ENCODE measurements around the gene ENTREP3. TPM values are rescaled to one million over a fixed set of nuclear protein-coding genes. Genes with fewer than 3 reads are reported as not detected.

ENTREP3 gene
- total and polyA plus RNA-seq, 2 experiments from 2014 or later = 8.8 to 27.1 TPM

DNA sequence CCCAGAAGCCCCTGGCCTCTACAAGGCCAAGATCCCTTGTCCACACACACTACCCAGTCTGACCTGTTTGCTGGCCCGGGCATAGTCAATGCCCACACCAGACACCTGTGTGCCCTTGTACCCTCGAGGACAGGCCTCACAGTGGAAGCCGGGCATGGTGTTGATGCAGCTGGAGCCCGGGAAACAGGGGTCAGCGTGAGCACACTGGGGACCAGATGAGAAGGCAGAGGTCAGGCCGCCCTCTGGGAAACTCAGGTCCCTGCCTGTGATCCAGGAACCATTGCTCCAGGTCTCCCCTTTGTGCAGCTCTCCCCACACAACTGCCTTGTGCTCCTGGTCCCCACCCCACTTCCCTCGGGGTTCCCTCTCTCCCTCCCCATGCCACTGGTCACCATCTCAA lies 53.1 kb downstream of the ENTREP3 start:
- Histone ChIP-seq H3K36me3 (replicated peaks; ENCODE audit: insufficient read depth, low read depth) (no peaks in the 10 kb centered on the region), H4K20me1 (ENCODE audit: insufficient read depth, poor library complexity, severe bottlenecking) (no peaks in the 10 kb centered on the region), H3K4me2 (no peak overlapping the region), H3K27me3 (no peaks in the 10 kb centered on the region), H3K4me3 (no peak overlapping the region), H2AFZ (no peak overlapping the region), H3K9me2 (replicated peaks; ENCODE audit: insufficient read depth) (no peaks in the 10 kb centered on the region), H3K27ac (no peak overlapping the region), H3K4me1 (ENCODE audit: insufficient read depth) (peaks cover 5% of the 10 kb centered on the region), H3K9me3 (ENCODE audit: low read depth) (no peaks in the 10 kb centered on the region), H3K79me2 (no peaks in the 10 kb centered on the region)
- TF ChIP-seq, protein P1, sequence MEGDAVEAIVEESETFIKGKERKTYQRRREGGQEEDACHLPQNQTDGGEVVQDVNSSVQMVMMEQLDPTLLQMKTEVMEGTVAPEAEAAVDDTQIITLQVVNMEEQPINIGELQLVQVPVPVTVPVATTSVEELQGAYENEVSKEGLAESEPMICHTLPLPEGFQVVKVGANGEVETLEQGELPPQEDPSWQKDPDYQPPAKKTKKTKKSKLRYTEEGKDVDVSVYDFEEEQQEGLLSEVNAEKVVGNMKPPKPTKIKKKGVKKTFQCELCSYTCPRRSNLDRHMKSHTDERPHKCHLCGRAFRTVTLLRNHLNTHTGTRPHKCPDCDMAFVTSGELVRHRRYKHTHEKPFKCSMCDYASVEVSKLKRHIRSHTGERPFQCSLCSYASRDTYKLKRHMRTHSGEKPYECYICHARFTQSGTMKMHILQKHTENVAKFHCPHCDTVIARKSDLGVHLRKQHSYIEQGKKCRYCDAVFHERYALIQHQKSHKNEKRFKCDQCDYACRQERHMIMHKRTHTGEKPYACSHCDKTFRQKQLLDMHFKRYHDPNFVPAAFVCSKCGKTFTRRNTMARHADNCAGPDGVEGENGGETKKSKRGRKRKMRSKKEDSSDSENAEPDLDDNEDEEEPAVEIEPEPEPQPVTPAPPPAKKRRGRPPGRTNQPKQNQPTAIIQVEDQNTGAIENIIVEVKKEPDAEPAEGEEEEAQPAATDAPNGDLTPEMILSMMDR (IDR thresholded peaks at IDR 0.05; ENCODE audit: poor library complexity) = no peak
- TF ChIP-seq EZH2 (IDR thresholded peaks at IDR 0.05; ENCODE audit: borderline replicate concordance) (no peak), EZH2phosphoT487 (IDR thresholded peaks at IDR 0.05; ENCODE audit: low read depth, severe bottlenecking, unreplicated experiment) (no peak)
- 95% methylated on average over 6 of the region's 7 CpGs for WGBS (ENCODE audit: low lambda C conversion rate, missing lambda C conversion rate)
- no peak for DNase-seq (ENCODE audit: low spot score)

DNA sequence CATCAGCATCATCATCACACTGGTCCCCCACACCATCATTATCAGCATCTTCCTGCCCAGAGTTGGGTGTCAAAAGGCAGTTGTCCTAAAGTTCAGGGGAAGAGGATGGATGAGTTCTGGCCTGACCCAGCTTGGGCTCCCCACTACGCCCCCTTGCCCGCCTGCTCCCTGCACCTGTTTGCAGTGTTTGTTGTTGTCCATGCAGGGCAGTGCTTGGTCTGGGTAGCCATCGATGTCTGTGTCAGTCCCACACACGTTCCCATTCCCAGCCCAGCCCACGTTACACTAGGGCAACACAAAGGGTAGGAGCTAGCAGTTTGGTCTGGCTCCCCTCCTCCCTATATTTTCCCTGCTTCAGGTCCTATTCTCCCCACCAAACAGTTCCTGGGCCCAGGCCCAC lies 54.4 kb downstream of the ENTREP3 start:
- H4K20me1 ChIP-seq (ENCODE audit: insufficient read depth, poor library complexity, severe bottlenecking) = no peaks in the 10 kb centered on the region
- WGBS (ENCODE audit: low lambda C conversion rate, missing lambda C conversion rate) = 97% methylated on average over 5 of the region's 5 CpGs

DNA sequence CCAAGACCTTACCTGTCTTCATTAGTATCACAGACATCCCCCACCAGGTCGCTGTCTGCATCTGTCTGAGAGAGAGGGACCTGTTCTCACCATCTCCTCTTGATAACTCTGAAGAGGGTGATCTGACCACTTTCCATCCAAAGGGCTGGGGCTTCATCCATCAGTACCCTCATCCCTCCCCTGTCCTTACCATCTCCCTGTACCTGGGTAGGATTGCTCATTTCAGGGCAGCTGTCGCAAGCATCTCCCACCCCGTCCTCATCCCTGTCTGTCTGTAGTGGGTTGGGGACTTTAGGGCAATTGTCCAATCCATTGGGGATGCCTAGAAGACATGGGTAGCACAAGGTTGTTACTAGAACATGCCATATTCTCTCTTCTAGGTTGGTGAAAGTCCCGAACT lies 55.5 kb downstream of the ENTREP3 start:
- no peaks in the 10 kb centered on the region for H3K36me3 ChIP-seq (replicated peaks; ENCODE audit: insufficient read depth, low read depth)
- H3K9me2 ChIP-seq (replicated peaks; ENCODE audit: insufficient read depth) = no peaks in the 10 kb centered on the region
- 93% methylated on average over 4 of the region's 4 CpGs for WGBS (ENCODE audit: low lambda C conversion rate, missing lambda C conversion rate)

More for the DNA sequence above, 54.4 kb downstream of the ENTREP3 start:
- Histone ChIP-seq H3K36me3 (replicated peaks; ENCODE audit: insufficient read depth, low read depth) (no peaks in the 10 kb centered on the region), H3K79me2 (no peaks in the 10 kb centered on the region), H3K4me3 (no peak overlapping the region), H3K27ac (no peak overlapping the region), H3K9me3 (ENCODE audit: low read depth) (no peaks in the 10 kb centered on the region), H3K4me2 (no peak overlapping the region), H2AFZ (no peak overlapping the region), H3K4me1 (ENCODE audit: insufficient read depth) (no peaks in the 10 kb centered on the region), H3K27me3 (no peaks in the 10 kb centered on the region), H3K9me2 (replicated peaks; ENCODE audit: insufficient read depth) (no peaks in the 10 kb centered on the region)
- no peak for TF ChIP-seq EZH2phosphoT487 (IDR thresholded peaks at IDR 0.05; ENCODE audit: low read depth, severe bottlenecking, unreplicated experiment)
- TF ChIP-seq, protein P1 (IDR thresholded peaks at IDR 0.05; ENCODE audit: poor library complexity) = no peak
- no peak for TF ChIP-seq EZH2 (IDR thresholded peaks at IDR 0.05; ENCODE audit: borderline replicate concordance)
- DNase-seq (ENCODE audit: low spot score) = no peak

More for the DNA sequence above, 55.5 kb downstream of the ENTREP3 start:
- H3K79me2 ChIP-seq = no peaks in the 10 kb centered on the region
- no peak overlapping the region for H3K27ac ChIP-seq
- H3K4me1 ChIP-seq (ENCODE audit: insufficient read depth) = peaks cover 7% of the 10 kb centered on the region
- H3K4me2 ChIP-seq = no peak overlapping the region
- no peaks in the 10 kb centered on the region for H3K9me3 ChIP-seq (ENCODE audit: low read depth)
- H3K27me3 ChIP-seq = no peaks in the 10 kb centered on the region
- TF ChIP-seq, protein P1 (IDR thresholded peaks at IDR 0.05; ENCODE audit: poor library complexity) = no peak
- no peak for TF ChIP-seq EZH2 (IDR thresholded peaks at IDR 0.05; ENCODE audit: borderline replicate concordance)
- no peak for TF ChIP-seq EZH2phosphoT487 (IDR thresholded peaks at IDR 0.05; ENCODE audit: low read depth, severe bottlenecking, unreplicated experiment)
- H4K20me1 ChIP-seq (ENCODE audit: insufficient read depth, poor library complexity, severe bottlenecking) = no peaks in the 10 kb centered on the region
- no peak overlapping the region for H3K4me3 ChIP-seq
- H2AFZ ChIP-seq = no peak overlapping the region
- DNase-seq (ENCODE audit: low spot score) = no peak
